Kidney epithelial cell (primary cell): ENCODE results near the gene CLDN12. TPM values are rescaled to one million over a fixed set of nuclear protein-coding genes. Genes with fewer than 3 reads are reported as not detected.

Experiments
- DNase-seq: peaks from one replicate; pipeline ENCODE4 v3.0.0-alpha.2; 2010; ENCODE audit warnings: low read depth
- H3K27me3 ChIP-seq: 2 replicates; pipeline ENCODE4 v1.6.0; 2011; ENCODE audit warnings: low read length; ENCODE audit not compliant: control insufficient read depth, insufficient read depth
- H3K36me3 ChIP-seq: 2 replicates; pipeline ENCODE4 v1.5.1; 2011; ENCODE audit warnings: low read length; ENCODE audit not compliant: control insufficient read depth, insufficient read depth
- H3K4me3 ChIP-seq: 2 replicates; pipeline ENCODE4 v1.5.1; 2011; ENCODE audit warnings: low read depth, mild to moderate bottlenecking, control low read depth, low read length
- total RNA-seq: library from RNA; depleted of rRNA; stranded (reverse); fragments of >200 nt; gene quantifications from 2 replicates; pipeline ENCODE4 v1.2.3, GENCODE V29; 2015
- TF ChIP-seq, protein P1 (sequence below): IDR thresholded peaks from 2 replicates; pipeline ENCODE4 v1.5.1; 2011; ENCODE audit warnings: mild to moderate bottlenecking, moderate library complexity, low read length, control low read depth, inconsistent platforms; ENCODE audit not compliant: insufficient read depth, poor library complexity, severe bottlenecking

The CLDN12 gene
- total RNA-seq, 1 donor from 2014 or later, result 62.7 TPM

- Histone ChIP-seq H3K36me3 (no peaks in the 10 kb centered on the region), H3K4me3 (no peak overlapping the region), H3K27me3 (no peaks in the 10 kb centered on the region)
- no peak for DNase-seq
- TF ChIP-seq, protein P1, sequence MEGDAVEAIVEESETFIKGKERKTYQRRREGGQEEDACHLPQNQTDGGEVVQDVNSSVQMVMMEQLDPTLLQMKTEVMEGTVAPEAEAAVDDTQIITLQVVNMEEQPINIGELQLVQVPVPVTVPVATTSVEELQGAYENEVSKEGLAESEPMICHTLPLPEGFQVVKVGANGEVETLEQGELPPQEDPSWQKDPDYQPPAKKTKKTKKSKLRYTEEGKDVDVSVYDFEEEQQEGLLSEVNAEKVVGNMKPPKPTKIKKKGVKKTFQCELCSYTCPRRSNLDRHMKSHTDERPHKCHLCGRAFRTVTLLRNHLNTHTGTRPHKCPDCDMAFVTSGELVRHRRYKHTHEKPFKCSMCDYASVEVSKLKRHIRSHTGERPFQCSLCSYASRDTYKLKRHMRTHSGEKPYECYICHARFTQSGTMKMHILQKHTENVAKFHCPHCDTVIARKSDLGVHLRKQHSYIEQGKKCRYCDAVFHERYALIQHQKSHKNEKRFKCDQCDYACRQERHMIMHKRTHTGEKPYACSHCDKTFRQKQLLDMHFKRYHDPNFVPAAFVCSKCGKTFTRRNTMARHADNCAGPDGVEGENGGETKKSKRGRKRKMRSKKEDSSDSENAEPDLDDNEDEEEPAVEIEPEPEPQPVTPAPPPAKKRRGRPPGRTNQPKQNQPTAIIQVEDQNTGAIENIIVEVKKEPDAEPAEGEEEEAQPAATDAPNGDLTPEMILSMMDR, result no peak
Observed at GRCh38 chr7:90407484-90407821, 4.2 kb downstream of the CLDN12 start.

DNA sequence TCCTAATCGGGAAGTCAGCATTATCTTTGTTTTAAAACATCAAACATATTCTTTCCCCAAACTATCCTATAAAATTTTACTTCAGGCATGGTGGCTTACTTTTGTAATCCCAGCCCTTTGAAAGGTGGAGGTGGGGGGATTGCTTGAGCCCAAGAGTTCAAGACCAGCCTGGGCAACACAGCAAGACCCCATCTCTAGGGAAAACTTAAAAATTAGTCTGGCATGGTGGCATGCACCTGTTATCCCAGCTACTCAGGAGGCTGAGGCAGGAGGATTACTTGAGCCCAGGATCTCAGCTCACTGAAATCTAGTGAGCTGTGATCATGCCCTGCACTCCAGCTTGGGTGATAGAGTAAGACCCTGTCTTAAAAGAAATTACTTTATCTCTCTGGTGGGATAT, 4.9 kb downstream of the CLDN12 start:
- peaks cover 2% of the 10 kb centered on the region for H3K36me3 ChIP-seq
- H3K4me3 ChIP-seq, result no peak overlapping the region
- DNase-seq, result no peak
- no peaks in the 10 kb centered on the region for H3K27me3 ChIP-seq
- TF ChIP-seq, protein P1, result no peak

GRCh38 chr7:90409667-90410066, 6.4 kb downstream of the CLDN12 start:
- Histone ChIP-seq H3K4me3 (no peak overlapping the region), H3K36me3 (peaks cover 2% of the 10 kb centered on the region), H3K27me3 (no peaks in the 10 kb centered on the region)
- TF ChIP-seq, protein P1, result no peak
- no peak for DNase-seq

DNA sequence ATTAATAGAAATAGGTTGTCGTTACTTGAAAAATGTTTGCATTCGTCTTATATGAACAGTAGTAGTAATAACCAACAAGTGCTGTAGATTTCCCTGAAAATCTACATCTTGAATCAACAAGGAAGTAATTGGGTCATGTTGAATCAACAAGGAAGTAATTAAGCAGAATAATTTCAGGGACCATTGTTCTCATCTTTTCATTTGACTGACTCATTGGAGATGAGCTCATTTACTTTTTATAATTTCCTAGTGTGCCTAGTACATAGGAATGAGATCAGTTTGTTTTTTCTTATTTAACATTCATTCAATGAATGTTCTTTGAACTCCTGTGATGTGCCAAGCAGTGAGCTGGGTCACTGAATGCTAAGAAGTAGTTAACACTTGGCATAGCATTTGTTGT, 8.2 kb downstream of the CLDN12 start:
- H3K36me3 ChIP-seq, result peaks cover 2% of the 10 kb centered on the region
- peak; percentile 29 for DNase-seq

DNA sequence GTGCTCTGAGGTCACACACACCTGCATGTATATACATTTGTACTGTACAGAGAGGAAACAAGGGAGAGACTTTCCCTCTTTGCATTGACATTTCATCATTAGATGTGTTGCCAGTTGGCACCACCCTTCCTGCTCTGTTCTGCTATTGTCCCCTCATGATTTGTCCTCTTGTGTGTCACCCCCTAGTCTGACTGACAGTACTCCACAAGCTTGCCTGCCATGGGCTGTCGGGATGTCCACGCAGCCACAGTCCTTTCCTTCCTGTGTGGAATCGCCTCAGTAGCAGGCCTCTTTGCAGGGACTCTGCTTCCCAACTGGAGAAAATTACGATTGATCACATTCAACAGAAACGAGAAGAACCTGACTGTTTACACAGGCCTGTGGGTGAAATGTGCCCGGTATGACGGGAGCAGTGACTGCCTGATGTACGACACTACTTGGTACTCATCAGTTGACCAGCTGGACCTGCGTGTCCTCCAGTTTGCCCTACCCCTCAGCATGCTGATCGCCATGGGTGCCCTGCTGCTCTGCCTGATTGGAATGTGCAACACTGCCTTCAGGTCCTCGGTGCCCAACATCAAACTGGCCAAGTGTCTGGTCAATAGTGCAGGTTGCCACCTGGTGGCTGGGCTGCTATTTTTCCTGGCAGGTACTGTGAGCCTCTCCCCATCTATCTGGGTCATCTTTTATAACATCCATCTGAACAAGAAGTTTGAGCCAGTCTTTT, 9.4 kb downstream of the CLDN12 start:
- TF ChIP-seq, protein P1, result peak; percentile 35
- peaks cover 2% of the 10 kb centered on the region for H3K36me3 ChIP-seq

More for the DNA sequence above, 8.2 kb downstream of the CLDN12 start:
- TF ChIP-seq, protein P1, result no peak
- H3K27me3 ChIP-seq, result no peaks in the 10 kb centered on the region
- no peak overlapping the region for H3K4me3 ChIP-seq

GRCh38 chr7:90413185-90413528, 9.9 kb downstream of the CLDN12 start:
- no peak for DNase-seq
- Histone ChIP-seq H3K36me3 (peaks cover 2% of the 10 kb centered on the region), H3K4me3 (no peak overlapping the region), H3K27me3 (no peaks in the 10 kb centered on the region)
- TF ChIP-seq, protein P1, result no peak

More for the DNA sequence above, 9.4 kb downstream of the CLDN12 start:
- Histone ChIP-seq H3K27me3 (no peaks in the 10 kb centered on the region), H3K4me3 (no peak overlapping the region)
- no peak for DNase-seq
